ENCODE measurements around the gene CAPRIN2. TPM values are rescaled to one million over a fixed set of nuclear protein-coding genes. Genes with fewer than 3 reads are reported as not detected.

Gene CAPRIN2
- total RNA-seq, 2 experiments from 2014 or later, result 14.4 to 15.6 TPM

- H3K4me3 Mint-ChIP-seq, result peak overlapping the region; percentile 93
- no peaks in the 10 kb centered on the region for H3K9me3 Mint-ChIP-seq
- DNase-seq, result no peak
- POLR2A ChIA-PET, result interaction anchor here (0.8 to 3.4 kb wide), 7 partner anchors 9 to 59 kb away, joined by 3 to 31 read pairs (median 4); partner anchors contain the start of gene IPO8
- peaks cover 31% of the 10 kb centered on the region for H3K4me1 Mint-ChIP-seq
- no peaks in the 10 kb centered on the region for H3K27me3 Mint-ChIP-seq
- peak overlapping the region; percentile 77 for H3K27ac Mint-ChIP-seq
- CTCF ChIA-PET, result interaction anchor here (1.0 to 4.4 kb wide), 5 partner anchors 18 to 58 kb away, joined by 3 to 36 read pairs (median 7); partner anchors contain the start of gene IPO8
- no peaks in the 10 kb centered on the region for H3K36me3 Mint-ChIP-seq (ENCODE audit: low read depth)
Observed at GRCh38 chr12:30754383-30754749, 385 bp downstream of the CAPRIN2 start.

DNA sequence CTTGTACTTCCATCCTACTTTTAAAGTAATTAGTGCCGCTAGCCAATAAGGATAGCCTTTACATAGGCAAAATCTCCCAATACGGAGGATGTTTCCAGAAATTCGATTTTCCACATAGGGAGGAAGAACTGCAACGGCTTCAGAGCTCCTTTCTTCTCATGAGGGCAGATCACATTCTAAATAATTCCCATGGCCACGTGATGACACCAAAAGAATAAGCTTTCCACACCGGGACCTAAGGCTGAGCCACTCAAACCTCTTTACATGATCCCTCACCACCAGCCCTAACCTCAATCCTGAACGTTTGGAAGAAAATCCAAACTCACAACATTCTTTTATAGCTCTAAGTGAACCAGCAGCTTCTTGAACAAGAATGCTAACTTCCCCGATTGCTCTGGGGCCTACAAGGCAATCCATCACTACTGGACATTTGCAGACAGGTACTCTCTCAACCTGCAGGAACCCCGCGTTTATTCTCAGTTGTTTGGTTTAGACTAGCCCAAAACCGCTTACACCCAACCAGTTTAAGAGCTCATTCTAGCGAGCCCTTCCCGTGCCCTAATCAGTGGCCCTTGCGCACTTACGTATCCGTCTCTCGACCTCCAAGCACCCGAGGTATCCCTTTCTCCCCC, 884 bp downstream of the CAPRIN2 start:
- H3K9me3 Mint-ChIP-seq, result no peaks in the 10 kb centered on the region
- POLR2A ChIA-PET, result interaction anchor here (0.8 to 3.4 kb wide), 6 partner anchors 8 to 58 kb away, joined by 3 to 31 read pairs (median 4); partner anchors contain the start of gene IPO8
- H3K27ac Mint-ChIP-seq, result peak overlapping the region; percentile 77
- peak overlapping the region; percentile 93 for H3K4me3 Mint-ChIP-seq
- peaks cover 31% of the 10 kb centered on the region for H3K4me1 Mint-ChIP-seq
- no peaks in the 10 kb centered on the region for H3K27me3 Mint-ChIP-seq
- H3K36me3 Mint-ChIP-seq (ENCODE audit: low read depth), result no peaks in the 10 kb centered on the region
- CTCF ChIA-PET, result interaction anchor here (1.2 to 4.4 kb wide), 6 partner anchors 32 to 91 kb away, joined by 3 to 36 read pairs (median 6); partner anchors contain the start of gene IPO8
- no peak for DNase-seq

GRCh38 chr12:30753233-30753632, 1.5 kb downstream of the CAPRIN2 start:
- ChIA-PET CTCF (interaction anchor here (1.2 to 4.4 kb wide), 4 partner anchors 40 to 92 kb away, joined by 4 to 36 read pairs (median 6); partner anchors contain the start of gene IPO8), POLR2A (interaction anchor here (0.8 to 3.4 kb wide), 5 partner anchors 8 to 58 kb away, joined by 3 to 31 read pairs (median 4); partner anchors contain the start of gene IPO8)
- peaks cover 31% of the 10 kb centered on the region for H3K4me1 Mint-ChIP-seq
- peak overlapping the region; percentile 93 for H3K4me3 Mint-ChIP-seq
- H3K27me3 Mint-ChIP-seq, result no peaks in the 10 kb centered on the region
- no peak overlapping the region for H3K27ac Mint-ChIP-seq
- H3K36me3 Mint-ChIP-seq (ENCODE audit: low read depth), result no peaks in the 10 kb centered on the region
- no peaks in the 10 kb centered on the region for H3K9me3 Mint-ChIP-seq
- DNase-seq, result no peak

DNA sequence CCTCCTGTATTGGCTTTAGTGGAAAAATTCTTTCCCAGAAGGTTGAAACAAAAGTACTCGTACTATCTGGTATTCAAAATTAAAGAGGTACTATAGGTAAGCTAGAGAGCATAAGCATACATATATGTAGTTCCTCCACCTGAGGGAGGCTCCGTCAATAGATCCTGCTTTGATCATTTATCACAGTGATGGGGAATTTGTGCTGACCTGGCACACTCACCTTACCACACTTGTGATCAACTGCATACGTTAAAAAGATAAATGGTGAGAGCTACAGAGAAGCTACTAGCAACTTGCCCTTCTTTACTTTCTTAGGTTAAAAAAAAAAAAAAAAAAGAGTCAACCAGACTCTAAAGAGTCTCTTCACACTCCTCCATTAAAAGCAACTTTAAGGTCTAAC, 2.5 kb downstream of the CAPRIN2 start:
- Mint-ChIP-seq H3K27ac (no peak overlapping the region), H3K36me3 (ENCODE audit: low read depth) (peaks cover 3% of the 10 kb centered on the region), H3K27me3 (no peaks in the 10 kb centered on the region), H3K9me3 (no peaks in the 10 kb centered on the region), H3K4me3 (no peak overlapping the region), H3K4me1 (peaks cover 29% of the 10 kb centered on the region)
- ChIA-PET CTCF (interaction anchor here (4.4 kb wide), 1 partner anchor 56 kb away, joined by 36 read pairs; the partner anchor contains the start of gene IPO8), POLR2A (interaction anchor here (1.2 kb wide), 1 partner anchor 43 kb away, joined by 3 read pairs; no protein-coding TSS in a partner anchor)
- DNase-seq, result no peak

DNA sequence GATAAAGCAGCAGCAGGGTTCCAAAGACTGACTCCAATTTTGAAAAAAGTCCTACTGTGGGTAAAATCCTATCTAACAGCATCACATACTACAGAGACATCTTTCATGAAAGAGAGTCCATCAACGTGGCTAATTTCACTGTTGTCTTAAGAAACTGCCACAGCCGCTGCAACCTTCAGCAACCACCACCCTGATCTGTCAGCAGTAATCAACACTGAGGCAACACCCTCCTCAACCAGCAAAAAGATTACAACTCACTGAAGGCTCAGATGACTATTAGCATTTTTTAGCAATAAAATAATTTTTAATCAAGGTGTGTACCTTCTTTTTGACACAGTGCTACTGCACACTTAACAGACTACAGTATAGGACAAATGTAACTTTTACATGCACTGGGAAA, 6.6 kb downstream of the CAPRIN2 start:
- no peak overlapping the region for H3K4me3 Mint-ChIP-seq
- ChIA-PET CTCF (interaction anchor here (0.7 kb wide), 1 partner anchor 21 kb away, joined by 3 read pairs; no protein-coding TSS in a partner anchor), POLR2A (no interaction called here)
- no peaks in the 10 kb centered on the region for H3K27me3 Mint-ChIP-seq
- H3K9me3 Mint-ChIP-seq, result no peaks in the 10 kb centered on the region
- H3K27ac Mint-ChIP-seq, result no peak overlapping the region
- peaks cover 6% of the 10 kb centered on the region for H3K4me1 Mint-ChIP-seq
- DNase-seq, result no peak
- H3K36me3 Mint-ChIP-seq (ENCODE audit: low read depth), result peaks cover 12% of the 10 kb centered on the region

GRCh38 chr12:30746190-30746589, 8.6 kb downstream of the CAPRIN2 start:
- ChIA-PET CTCF (interaction anchor here (0.6 kb wide), 1 partner anchor 18 kb away, joined by 3 read pairs; no protein-coding TSS in a partner anchor), POLR2A (interaction anchor here (2.0 kb wide), 1 partner anchor 8 kb away, joined by 5 read pairs; no protein-coding TSS in a partner anchor)
- no peak overlapping the region for H3K4me3 Mint-ChIP-seq
- no peaks in the 10 kb centered on the region for H3K27me3 Mint-ChIP-seq
- no peaks in the 10 kb centered on the region for H3K9me3 Mint-ChIP-seq
- no peak overlapping the region for H3K27ac Mint-ChIP-seq
- no peak for DNase-seq
- H3K4me1 Mint-ChIP-seq, result no peaks in the 10 kb centered on the region
- H3K36me3 Mint-ChIP-seq (ENCODE audit: low read depth), result peaks cover 12% of the 10 kb centered on the region

DNA sequence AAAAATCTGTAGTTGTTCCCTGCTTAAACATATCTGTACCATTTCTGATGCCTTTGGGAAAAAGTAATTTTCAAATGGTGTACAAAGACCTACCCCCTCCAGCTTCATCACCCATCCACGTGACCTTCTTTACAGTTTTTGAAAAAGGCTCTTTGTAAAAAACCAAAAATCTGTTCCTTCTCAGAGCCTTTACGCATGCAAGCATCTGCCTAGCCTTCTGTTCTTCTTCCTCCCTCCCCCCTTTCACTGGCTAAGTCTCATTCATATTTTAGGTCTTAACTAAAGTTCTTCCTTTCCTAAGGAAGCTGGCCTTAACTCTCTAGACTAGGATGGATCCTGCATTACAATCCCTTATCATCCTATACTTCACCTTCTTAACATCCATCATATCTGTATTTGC, 10.4 kb downstream of the CAPRIN2 start:
- no peak overlapping the region for H3K27ac Mint-ChIP-seq
- no peaks in the 10 kb centered on the region for H3K27me3 Mint-ChIP-seq
- H3K9me3 Mint-ChIP-seq, result no peaks in the 10 kb centered on the region
- H3K4me3 Mint-ChIP-seq, result no peak overlapping the region
- H3K36me3 Mint-ChIP-seq (ENCODE audit: low read depth), result peaks cover 12% of the 10 kb centered on the region
- no peaks in the 10 kb centered on the region for H3K4me1 Mint-ChIP-seq
- POLR2A ChIA-PET, result no interaction called here
- CTCF ChIA-PET, result interaction anchor here (1.2 kb wide), 1 partner anchor 49 kb away, joined by 3 read pairs; the partner anchor contains the start of gene IPO8
- no peak for DNase-seq

GRCh38 chr12:30740274-30740673, 14.5 kb downstream of the CAPRIN2 start:
- no peaks in the 10 kb centered on the region for H3K9me3 Mint-ChIP-seq
- peaks cover 16% of the 10 kb centered on the region for H3K36me3 Mint-ChIP-seq (ENCODE audit: low read depth)
- no peak overlapping the region for H3K27ac Mint-ChIP-seq
- ChIA-PET POLR2A (no interaction called here), CTCF (no interaction called here)
- H3K4me1 Mint-ChIP-seq, result no peaks in the 10 kb centered on the region
- H3K4me3 Mint-ChIP-seq, result no peak overlapping the region
- H3K27me3 Mint-ChIP-seq, result no peaks in the 10 kb centered on the region
- no peak for DNase-seq

- CTCF ChIA-PET, result interaction anchor here (0.7 kb wide), 1 partner anchor 54 kb away, joined by 3 read pairs; no protein-coding TSS in a partner anchor
- no peak overlapping the region for H3K4me3 Mint-ChIP-seq
- POLR2A ChIA-PET, result no interaction called here
Observed at GRCh38 chr12:30739020-30739419, 15.7 kb downstream of the CAPRIN2 start.

DNA sequence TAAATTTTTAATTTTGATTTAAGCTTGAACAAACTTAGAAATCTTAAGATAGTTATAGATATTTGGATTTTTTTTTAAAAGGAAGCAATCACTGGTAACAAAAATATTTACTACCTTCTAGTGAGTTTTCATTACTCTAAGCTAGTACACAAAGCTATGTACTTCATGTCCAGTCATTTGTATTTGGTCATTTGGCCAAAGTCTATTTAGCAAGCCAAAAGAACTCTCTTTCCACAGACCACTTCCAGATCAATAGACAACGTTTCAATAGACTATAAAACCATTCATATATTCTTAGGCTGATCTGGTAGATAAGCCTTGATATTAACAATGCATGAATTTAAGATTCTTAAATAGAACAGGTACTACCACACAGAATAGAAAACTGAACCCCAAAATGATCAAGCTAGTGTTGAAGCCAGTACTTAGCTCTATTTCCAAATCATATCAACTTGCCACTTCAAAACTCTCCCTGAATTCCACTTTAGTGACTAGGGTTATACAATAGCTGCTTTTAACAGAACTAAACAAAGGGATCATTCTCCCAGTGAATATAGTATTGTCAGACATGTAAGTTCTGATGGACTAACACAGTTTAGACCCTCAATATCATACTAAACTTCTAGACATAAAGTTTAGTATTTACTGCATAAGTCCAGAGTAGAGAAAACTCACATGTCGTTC, 21.7 kb downstream of the CAPRIN2 start:
- Mint-ChIP-seq H3K9me3 (no peaks in the 10 kb centered on the region), H3K27me3 (no peaks in the 10 kb centered on the region), H3K36me3 (ENCODE audit: low read depth) (peaks cover 19% of the 10 kb centered on the region), H3K27ac (no peak overlapping the region), H3K4me3 (no peak overlapping the region), H3K4me1 (no peaks in the 10 kb centered on the region)
- CTCF ChIA-PET, result interaction anchor here (0.9 to 1.3 kb wide), 2 partner anchors 38 to 41 kb away, joined by 3 read pairs; partner anchors contain the start of gene IPO8
- DNase-seq, result no peak
- POLR2A ChIA-PET, result no interaction called here

More at GRCh38 chr12:30739020-30739419, 15.7 kb downstream of the CAPRIN2 start:
- no peaks in the 10 kb centered on the region for H3K9me3 Mint-ChIP-seq
- no peaks in the 10 kb centered on the region for H3K4me1 Mint-ChIP-seq
- H3K27ac Mint-ChIP-seq, result no peak overlapping the region
- peaks cover 22% of the 10 kb centered on the region for H3K36me3 Mint-ChIP-seq (ENCODE audit: low read depth)
- no peaks in the 10 kb centered on the region for H3K27me3 Mint-ChIP-seq
- no peak for DNase-seq

DNA sequence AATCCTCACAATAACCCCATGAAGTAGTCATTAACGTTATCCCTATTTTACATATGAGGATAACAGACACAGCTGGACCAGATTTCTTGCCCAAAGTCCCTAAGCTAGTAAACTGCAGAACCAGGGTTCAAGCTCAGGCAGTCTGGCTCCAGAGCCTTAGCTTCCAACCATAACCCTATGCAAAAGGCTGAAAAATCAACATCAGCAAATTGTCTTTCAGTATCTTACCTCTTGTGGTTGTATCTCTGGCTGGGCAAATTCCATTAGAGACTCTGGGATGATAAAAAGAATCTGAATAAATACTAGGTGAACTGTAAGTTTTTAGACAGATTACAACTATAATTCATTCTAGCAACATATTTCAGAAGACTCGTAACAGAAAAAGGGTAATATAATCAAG, 24.7 kb downstream of the CAPRIN2 start:
- POLR2A ChIA-PET, result interaction anchor here (0.7 kb wide), 1 partner anchor 25 kb away, joined by 3 read pairs; the partner anchor contains the start of gene CAPRIN2
- no peak overlapping the region for H3K4me3 Mint-ChIP-seq

DNA sequence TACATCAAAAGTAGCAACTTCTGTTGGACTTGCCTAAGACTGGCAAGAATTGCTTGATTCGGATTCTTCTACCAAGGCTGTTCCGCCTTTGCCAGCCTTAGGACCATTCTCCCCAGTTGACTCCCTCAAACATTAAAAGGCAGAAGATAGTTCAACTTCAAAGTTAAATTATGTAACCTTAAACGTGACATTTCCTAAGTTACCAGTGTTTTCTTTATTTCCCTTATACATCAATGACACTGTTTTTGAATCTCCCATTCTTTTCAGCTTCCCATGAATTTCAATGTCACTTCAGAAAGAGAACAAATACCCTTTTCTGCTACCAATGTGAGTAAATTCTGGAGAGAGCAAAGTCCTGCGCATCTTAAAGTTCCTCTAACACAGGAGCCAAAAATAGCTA, 25.2 kb downstream of the CAPRIN2 start:
- Mint-ChIP-seq H3K27ac (no peak overlapping the region), H3K9me3 (no peaks in the 10 kb centered on the region), H3K27me3 (no peaks in the 10 kb centered on the region), H3K36me3 (ENCODE audit: low read depth) (peaks cover 5% of the 10 kb centered on the region), H3K4me3 (no peak overlapping the region), H3K4me1 (no peaks in the 10 kb centered on the region)
- no peak for DNase-seq
- ChIA-PET POLR2A (interaction anchor here (0.7 kb wide), 1 partner anchor 25 kb away, joined by 3 read pairs; the partner anchor contains the start of gene CAPRIN2), CTCF (no interaction called here)

More for the DNA sequence above, 24.7 kb downstream of the CAPRIN2 start:
- Mint-ChIP-seq H3K27ac (no peak overlapping the region), H3K36me3 (ENCODE audit: low read depth) (peaks cover 9% of the 10 kb centered on the region), H3K9me3 (no peaks in the 10 kb centered on the region), H3K4me1 (no peaks in the 10 kb centered on the region), H3K27me3 (no peaks in the 10 kb centered on the region)
- CTCF ChIA-PET, result no interaction called here
- no peak for DNase-seq

DNA sequence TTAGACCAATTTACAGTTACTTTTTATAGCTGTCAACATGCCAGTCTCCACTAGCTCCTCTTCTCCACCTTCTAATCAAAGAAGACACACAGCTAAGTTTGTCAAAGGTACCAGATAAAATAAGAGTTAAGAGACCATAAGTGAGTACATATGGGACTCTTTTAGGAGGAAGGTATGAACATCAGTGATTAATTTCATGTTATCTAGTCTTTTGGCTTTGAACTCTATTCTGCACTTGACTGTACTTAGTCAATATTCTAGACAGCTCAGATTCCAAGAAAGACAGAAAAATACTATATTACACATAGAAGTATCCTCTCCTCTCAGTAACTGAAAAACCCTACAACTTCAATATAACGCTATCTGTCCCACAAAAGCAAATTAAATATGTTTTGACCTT, 28.1 kb downstream of the CAPRIN2 start:
- no peak overlapping the region for H3K4me3 Mint-ChIP-seq
- no peaks in the 10 kb centered on the region for H3K27me3 Mint-ChIP-seq
- no peaks in the 10 kb centered on the region for H3K4me1 Mint-ChIP-seq
- H3K27ac Mint-ChIP-seq, result no peak overlapping the region
- no peak for DNase-seq
- ChIA-PET CTCF (no interaction called here), POLR2A (no interaction called here)
- no peaks in the 10 kb centered on the region for H3K9me3 Mint-ChIP-seq
- peaks cover 5% of the 10 kb centered on the region for H3K36me3 Mint-ChIP-seq (ENCODE audit: low read depth)
